CD4-positive, alpha-beta T cell treated with Interleukin-4 for 1 hour (primary cell): ENCODE results near the gene NR1I2.

Source experiments
- DNase-seq, 2 donors: peaks; one replicate each; pipeline ENCODE4 v3.0.0-alpha.2; 2020 to 2022

Gene NR1I2

GRCh38 chr3:119782460-119782859 is 559 bp downstream of the NR1I2 start:
- no peak for DNase-seq

GRCh38 chr3:119783255-119783654 is 1.4 kb downstream of the NR1I2 start:
- no peak for DNase-seq

GRCh38 chr3:119783883-119784282 is 2.0 kb downstream of the NR1I2 start:
- no peak for DNase-seq

- DNase-seq, result no peak
Measured at GRCh38 chr3:119786409-119786808, 4.5 kb downstream of the NR1I2 start.

- DNase-seq, result no peak
Measured at GRCh38 chr3:119790369-119790768, 8.5 kb downstream of the NR1I2 start.

GRCh38 chr3:119792270-119792669 is 10.4 kb downstream of the NR1I2 start:
- DNase-seq, result no peak

- no peak for DNase-seq
Measured at GRCh38 chr3:119794401-119794800, 12.5 kb downstream of the NR1I2 start.

- DNase-seq, result no peak
Measured at GRCh38 chr3:119794971-119795612, 13.2 kb downstream of the NR1I2 start.

GRCh38 chr3:119795849-119796248 is 13.9 kb downstream of the NR1I2 start:
- no peak for DNase-seq

GRCh38 chr3:119796368-119796767 is 14.5 kb downstream of the NR1I2 start:
- no peak for DNase-seq

GRCh38 chr3:119796785-119797184 is 14.9 kb downstream of the NR1I2 start:
- no peak for DNase-seq

GRCh38 chr3:119800844-119801243 is 18.9 kb downstream of the NR1I2 start:
- no peak for DNase-seq

- DNase-seq, result no peak
Measured at GRCh38 chr3:119808244-119808643, 26.3 kb downstream of the NR1I2 start.

- no peak for DNase-seq
Measured at GRCh38 chr3:119808843-119809242, 26.9 kb downstream of the NR1I2 start.

- DNase-seq, result peak in 1 of 2 donors; percentile 1
Measured at GRCh38 chr3:119809249-119810017, 27.5 kb downstream of the NR1I2 start.

GRCh38 chr3:119810018-119810435 is 28.1 kb downstream of the NR1I2 start:
- peak; percentile 49 to 54 for DNase-seq

GRCh38 chr3:119812491-119813058 is 30.7 kb downstream of the NR1I2 start:
- DNase-seq, result no peak

GRCh38 chr3:119815716-119816115 is 33.8 kb downstream of the NR1I2 start:
- DNase-seq, result no peak

GRCh38 chr3:119817071-119817470 is 35.2 kb downstream of the NR1I2 start:
- DNase-seq, result no peak

- DNase-seq, result no peak
Measured at GRCh38 chr3:119817583-119818363, 35.9 kb downstream of the NR1I2 start.

GRCh38 chr3:119818937-119819336 is 37.0 kb downstream of the NR1I2 start:
- DNase-seq, result no peak

- no peak for DNase-seq
Measured at GRCh38 chr3:119819806-119820205, 37.9 kb downstream of the NR1I2 start.

- DNase-seq, result no peak
Measured at GRCh38 chr3:119825820-119826219, 43.9 kb downstream of the NR1I2 start.
